Stimulated activated effector memory CD8-positive, alpha-beta T cell treated with anti-CD3 and anti-CD28 coated beads, Interleukin-12 subunit alpha, Interleukin-12 subunit beta, amount 100 ng/mL, for 72 hours (primary cell): Measurements from ENCODE around the gene CD200R1L.

ENCODE experiments used
- ATAC-seq: fragments of 150-1000 bp; cut with Tn5 transposase; 2 replicates; pipeline ENCODE4 v1.10.0; 2021
- DNase-seq, 2 donors: peaks; one replicate each; pipeline ENCODE4 v3.0.0; 2021 to 2022; ENCODE audit warnings: low spot score in 2 of 2
- H3K27ac Mint-ChIP-seq: one replicate; pipeline ENCODE4 v1.8.0; 2022; ENCODE audit warnings: mild to moderate bottlenecking, mixed read lengths
- H3K36me3 Mint-ChIP-seq: one replicate; pipeline ENCODE4 v1.8.0; 2022; ENCODE audit warnings: mild to moderate bottlenecking, mixed read lengths
- H3K4me1 Mint-ChIP-seq: one replicate; pipeline ENCODE4 v1.8.0; 2022; ENCODE audit warnings: mixed read lengths
- H3K4me3 Mint-ChIP-seq: one replicate; pipeline ENCODE4 v1.8.0; 2022; ENCODE audit warnings: mild to moderate bottlenecking, mixed read lengths
- H3K9me3 Mint-ChIP-seq: one replicate; pipeline ENCODE4 v1.8.0; 2022; ENCODE audit warnings: mixed read lengths

Gene CD200R1L

DNA sequence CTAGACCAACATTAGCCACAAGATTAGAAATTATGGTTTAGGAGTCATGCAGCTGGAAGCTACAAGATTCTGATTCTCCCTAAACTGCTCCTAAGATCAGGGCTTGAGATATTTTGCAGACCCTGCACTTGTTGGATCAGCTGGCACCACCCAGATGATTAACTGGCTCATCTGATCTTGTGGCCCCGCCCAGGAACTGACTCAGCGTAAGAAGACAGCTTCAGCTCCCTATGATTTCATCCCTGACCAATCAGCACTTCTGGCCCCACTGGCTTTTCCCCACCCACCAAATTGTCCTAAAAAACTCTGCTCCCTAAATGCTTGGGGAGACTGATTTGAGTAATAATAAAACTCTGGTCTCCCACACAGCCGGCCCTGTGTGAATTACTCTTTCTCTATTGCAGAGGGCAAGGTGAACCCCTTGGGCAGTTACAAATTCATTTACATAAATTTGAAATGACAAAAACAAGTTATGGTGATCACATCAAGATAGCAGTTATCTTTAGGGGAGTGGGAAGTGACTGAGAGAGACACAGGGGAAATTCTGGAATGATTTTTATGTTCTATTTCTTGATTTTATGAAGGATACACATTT is 76.5 kb downstream of the CD200R1L start:
- Mint-ChIP-seq H3K4me1 (peaks cover 49% of the 10 kb centered on the region), H3K36me3 (no peaks in the 10 kb centered on the region), H3K9me3 (no peaks in the 10 kb centered on the region), H3K4me3 (peak overlapping the region; percentile 1), H3K27ac (peak overlapping the region; percentile 81)
- DNase-seq (peak; percentile 14 to 65), ATAC-seq (peak; percentile 61)

DNA sequence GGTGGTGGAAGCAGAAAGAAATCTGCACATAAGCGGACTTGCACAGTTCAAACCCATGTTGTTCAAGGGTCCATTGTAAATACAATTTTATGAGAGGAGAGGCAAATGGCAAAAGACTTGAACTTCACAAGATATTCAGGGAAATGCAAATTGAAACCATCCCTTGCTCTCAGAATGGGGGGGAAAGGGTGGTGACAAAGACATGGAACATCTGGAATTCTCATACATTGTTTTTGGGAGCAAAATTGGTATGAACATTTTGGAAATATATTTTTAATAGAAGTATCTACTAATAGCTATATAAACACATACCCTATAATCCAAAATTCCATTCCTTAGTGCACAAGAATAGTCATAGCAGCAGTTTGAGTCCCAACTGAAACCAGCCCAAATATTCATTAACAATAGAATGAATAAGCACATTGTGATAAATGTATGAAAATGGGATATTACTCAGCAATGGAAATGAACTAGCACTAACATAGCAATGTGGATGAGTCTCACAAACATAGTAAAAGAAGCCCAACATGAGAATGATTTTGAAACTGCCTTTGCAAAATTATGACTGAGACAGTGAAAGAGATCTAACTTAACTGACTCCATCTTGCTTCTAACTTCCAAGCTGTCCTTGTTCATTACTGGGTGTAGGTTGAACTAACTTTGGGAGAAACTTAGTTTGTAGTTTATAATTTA is 77.2 kb downstream of the CD200R1L start:
- Mint-ChIP-seq H3K36me3 (no peaks in the 10 kb centered on the region), H3K27ac (peak overlapping the region; percentile 81), H3K9me3 (no peaks in the 10 kb centered on the region), H3K4me3 (no peak overlapping the region), H3K4me1 (peaks cover 42% of the 10 kb centered on the region)
- DNase-seq (no peak), ATAC-seq (peak; percentile 81)

DNA sequence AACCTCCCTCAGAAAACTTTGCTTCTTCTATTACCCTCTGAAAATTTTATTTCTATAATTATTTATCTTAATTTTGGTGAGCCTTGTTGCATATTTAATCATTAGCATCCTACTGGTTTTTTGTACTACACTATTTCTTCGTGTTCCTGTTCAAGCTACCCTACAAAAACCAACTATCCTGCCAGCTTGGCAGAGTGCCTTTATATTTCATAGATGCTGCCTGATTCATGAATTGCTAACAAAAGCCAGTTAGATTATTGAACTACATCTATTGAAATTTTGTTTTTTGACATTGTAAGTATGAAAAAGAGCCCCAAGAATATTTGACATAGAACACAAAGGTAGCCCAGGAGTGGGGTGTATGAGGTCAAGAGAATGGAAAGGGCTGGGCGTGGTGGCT is 78.9 kb downstream of the CD200R1L start:
- H3K36me3 Mint-ChIP-seq: no peaks in the 10 kb centered on the region
- ATAC-seq: no peak
- H3K9me3 Mint-ChIP-seq: no peaks in the 10 kb centered on the region
- no peak for DNase-seq
- peaks cover 31% of the 10 kb centered on the region for H3K4me1 Mint-ChIP-seq
- H3K4me3 Mint-ChIP-seq: no peak overlapping the region
- no peak overlapping the region for H3K27ac Mint-ChIP-seq

DNA sequence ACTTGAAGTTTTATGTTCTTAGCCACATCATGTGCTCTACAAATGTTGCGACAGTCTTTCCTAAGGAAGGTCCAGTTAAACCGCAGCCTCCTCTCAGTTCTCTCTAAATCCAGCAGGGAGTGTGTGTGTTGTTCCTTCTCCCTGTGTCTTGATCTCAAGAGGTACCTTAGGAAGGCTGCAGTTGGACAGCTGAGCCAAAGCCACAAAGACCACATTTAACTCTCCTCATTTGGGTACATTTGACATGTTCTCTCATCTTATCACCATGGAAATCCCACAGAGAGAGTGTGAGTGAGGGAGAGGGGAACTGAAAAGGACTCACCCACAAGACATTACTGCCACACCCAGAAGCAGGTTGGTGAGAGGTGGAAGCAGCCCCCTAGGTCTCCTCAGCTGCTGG is 79.5 kb downstream of the CD200R1L start:
- peaks cover 25% of the 10 kb centered on the region for H3K4me1 Mint-ChIP-seq
- H3K4me3 Mint-ChIP-seq: no peak overlapping the region
- no peaks in the 10 kb centered on the region for H3K9me3 Mint-ChIP-seq
- no peak for DNase-seq
- H3K27ac Mint-ChIP-seq: no peak overlapping the region
- ATAC-seq: no peak
- H3K36me3 Mint-ChIP-seq: no peaks in the 10 kb centered on the region
